Lung (tissue), 12 donors: ENCODE measurements around the gene BTNL2. TPM values are rescaled to one million over a fixed set of nuclear protein-coding genes. Genes with fewer than 3 reads are reported as not detected.

ENCODE experiments used
- ATAC-seq: fragments of 200-7000 bp; cut with Tn5 transposase; one replicate; pipeline ENCODE4 v1.9.1; 2020; ENCODE audit warnings: moderate number of reproducible peaks; ENCODE audit not compliant: insufficient read depth, low FRiP score
- DNase-seq, 3 donors: peaks; one replicate each; pipeline ENCODE4 v3.0.0-alpha.2; 2013 to 2017
- H3K27ac ChIP-seq, 2 donors: one replicate each; pipeline ENCODE4 v1.5.1; 2013; ENCODE audit warnings: mild to moderate bottlenecking in 2 of 2, moderate library complexity in 2 of 2, control low read depth in 1 of 2, inconsistent platforms in 1 of 2, low read depth in 1 of 2, low read length in 1 of 2
- H3K27me3 ChIP-seq, 3 donors: one replicate each; pipeline ENCODE4 v1.5.1; 2013; ENCODE audit warnings: low read length in 2 of 3; ENCODE audit not compliant: control insufficient read depth in 3 of 3, insufficient read depth in 3 of 3
- H3K36me3 ChIP-seq, 4 donors: one replicate each; pipeline ENCODE4 v1.5.1; 2013; ENCODE audit warnings: low read length in 4 of 4, mild to moderate bottlenecking in 1 of 4, moderate library complexity in 1 of 4; ENCODE audit not compliant: control insufficient read depth in 4 of 4, insufficient read depth in 4 of 4
- H3K4me1 ChIP-seq, 5 donors: one replicate each; pipeline ENCODE4 v1.5.1; 2013; ENCODE audit warnings: low read length in 5 of 5, mild to moderate bottlenecking in 2 of 5, moderate library complexity in 1 of 5; ENCODE audit not compliant: control insufficient read depth in 5 of 5, insufficient read depth in 5 of 5
- H3K4me3 ChIP-seq: one replicate; pipeline ENCODE4 v1.5.1; 2013; ENCODE audit warnings: mild to moderate bottlenecking, control low read depth, moderate library complexity
- H3K9ac ChIP-seq, 2 donors: one replicate each; pipeline ENCODE4 v1.5.1; 2013; ENCODE audit warnings: low read length in 2 of 2, control low read depth in 1 of 2; ENCODE audit not compliant: insufficient read depth in 1 of 2
- H3K9me3 ChIP-seq, 4 donors: one replicate each; pipeline ENCODE4 v1.5.1; 2013; ENCODE audit warnings: low read length in 3 of 4, mild to moderate bottlenecking in 1 of 4, moderate library complexity in 1 of 4; ENCODE audit not compliant: control insufficient read depth in 4 of 4, insufficient read depth in 3 of 4
- WGBS, 2 donors: extraction: QIAGEN DNeasy Blood & Tissue Kit; methylation state at CpG; one replicate each; pipeline ENCODE4 v1.1.7; 2013; 5-methylcytosine and 5-hydroxymethylcytosine counted together
- polyA plus RNA-seq, 2 donors: library from polyadenylated mRNA; stranded (reverse); fragments of 200-250 nt; gene quantifications; one replicate each; pipeline ENCODE4 v1.2.1, GENCODE V29; 2013
- total RNA-seq, 2 donors: library from RNA; depleted of rRNA in 1 of 2; stranded (reverse); fragments of >200 nt in 1 of 2; gene quantifications; one replicate each; pipeline ENCODE4 v1.2.1, GENCODE V29; 2014 to 2021
- TF ChIP-seq, protein P1 (sequence below): IDR thresholded peaks from 2 replicates; pipeline ENCODE4 v1.5.1; 2012; ENCODE audit warnings: mild to moderate bottlenecking; ENCODE audit errors: control extremely low read depth, extremely low read depth
- donor health status: control.
- donor health status: control.
- donor health status: Bipolar disorder and iron deficiency.
- donor health status: healthy.
- donor health status: DM: yes; HTN: yes; CAD: no.

Gene BTNL2
- total and polyA plus RNA-seq, 4 donors, result not detected

DNA sequence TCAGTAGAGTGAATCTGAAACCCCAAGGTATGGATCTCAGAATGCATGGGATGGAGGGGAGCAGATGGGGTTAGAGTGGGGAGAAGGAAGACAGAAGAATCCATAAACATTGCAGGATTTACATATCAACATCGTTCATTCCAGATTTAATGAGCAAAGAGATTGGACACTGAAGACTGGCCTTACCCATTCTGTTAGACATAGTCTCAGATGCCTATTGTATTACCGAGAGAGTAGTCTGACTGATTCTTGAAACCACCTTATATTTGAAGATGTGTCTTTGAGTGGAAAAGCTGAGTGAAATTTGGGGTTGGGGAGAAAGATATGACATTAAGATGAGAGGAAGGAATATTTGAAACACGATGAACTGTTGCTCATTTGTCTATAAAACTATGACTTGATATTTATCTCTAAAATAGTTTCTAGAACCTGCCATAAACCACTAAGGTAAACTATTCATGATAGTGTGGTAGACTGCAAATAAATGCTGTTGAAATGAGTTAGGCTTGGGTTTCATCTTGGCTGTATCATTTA is 38.4 kb upstream of the BTNL2 start:
- no peak for DNase-seq
- Histone ChIP-seq H3K4me1 (peaks cover 0 to 1% (median 0%) of the 10 kb centered on the region in 5 donors), H3K9me3 (no peaks in the 10 kb centered on the region), H3K36me3 (peaks cover 0 to 7% (median 0%) of the 10 kb centered on the region in 4 donors), H3K27ac (no peak overlapping the region), H3K9ac (no peak overlapping the region), H3K4me3 (no peak overlapping the region), H3K27me3 (no peaks in the 10 kb centered on the region)
- ATAC-seq, result no peak
- WGBS, 2 donors, result 74 to 76% methylated on average over 3 of the region's 3 CpGs
- TF ChIP-seq, protein P1, sequence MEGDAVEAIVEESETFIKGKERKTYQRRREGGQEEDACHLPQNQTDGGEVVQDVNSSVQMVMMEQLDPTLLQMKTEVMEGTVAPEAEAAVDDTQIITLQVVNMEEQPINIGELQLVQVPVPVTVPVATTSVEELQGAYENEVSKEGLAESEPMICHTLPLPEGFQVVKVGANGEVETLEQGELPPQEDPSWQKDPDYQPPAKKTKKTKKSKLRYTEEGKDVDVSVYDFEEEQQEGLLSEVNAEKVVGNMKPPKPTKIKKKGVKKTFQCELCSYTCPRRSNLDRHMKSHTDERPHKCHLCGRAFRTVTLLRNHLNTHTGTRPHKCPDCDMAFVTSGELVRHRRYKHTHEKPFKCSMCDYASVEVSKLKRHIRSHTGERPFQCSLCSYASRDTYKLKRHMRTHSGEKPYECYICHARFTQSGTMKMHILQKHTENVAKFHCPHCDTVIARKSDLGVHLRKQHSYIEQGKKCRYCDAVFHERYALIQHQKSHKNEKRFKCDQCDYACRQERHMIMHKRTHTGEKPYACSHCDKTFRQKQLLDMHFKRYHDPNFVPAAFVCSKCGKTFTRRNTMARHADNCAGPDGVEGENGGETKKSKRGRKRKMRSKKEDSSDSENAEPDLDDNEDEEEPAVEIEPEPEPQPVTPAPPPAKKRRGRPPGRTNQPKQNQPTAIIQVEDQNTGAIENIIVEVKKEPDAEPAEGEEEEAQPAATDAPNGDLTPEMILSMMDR, result no peak

DNA sequence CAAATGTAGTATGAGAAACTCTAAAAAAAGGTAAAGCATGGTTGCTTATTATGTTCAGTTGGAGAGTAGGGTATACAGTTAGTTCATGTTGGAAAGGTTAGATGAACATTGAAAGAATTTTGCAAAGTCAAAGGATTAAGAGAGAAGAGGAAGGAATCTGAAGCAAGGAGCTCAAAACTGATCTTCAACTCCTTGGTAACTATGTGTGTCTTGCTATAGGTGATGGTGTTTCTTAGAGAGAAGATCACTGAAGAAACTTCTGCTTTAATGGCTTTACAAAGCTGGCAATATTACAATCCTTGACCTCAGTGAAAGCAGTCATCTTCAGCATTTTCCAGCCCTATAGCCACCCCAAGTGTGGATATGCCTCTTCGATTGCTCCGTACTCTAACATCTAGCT is 37.5 kb upstream of the BTNL2 start:
- no peak overlapping the region for H3K9ac ChIP-seq
- TF ChIP-seq, protein P1, result no peak
- H3K4me3 ChIP-seq, result no peak overlapping the region
- peaks cover 0 to 7% (median 0%) of the 10 kb centered on the region in 4 donors for H3K36me3 ChIP-seq
- DNase-seq (no peak), ATAC-seq (no peak)
- no peaks in the 10 kb centered on the region for H3K9me3 ChIP-seq
- no peak overlapping the region for H3K27ac ChIP-seq
- no peaks in the 10 kb centered on the region for H3K27me3 ChIP-seq
- 69 to 90% methylated on average over 2 of the region's 2 CpGs for whole genome bisulfite sequencing, 2 donors
- peaks cover 0 to 1% (median 0%) of the 10 kb centered on the region in 5 donors for H3K4me1 ChIP-seq

DNA sequence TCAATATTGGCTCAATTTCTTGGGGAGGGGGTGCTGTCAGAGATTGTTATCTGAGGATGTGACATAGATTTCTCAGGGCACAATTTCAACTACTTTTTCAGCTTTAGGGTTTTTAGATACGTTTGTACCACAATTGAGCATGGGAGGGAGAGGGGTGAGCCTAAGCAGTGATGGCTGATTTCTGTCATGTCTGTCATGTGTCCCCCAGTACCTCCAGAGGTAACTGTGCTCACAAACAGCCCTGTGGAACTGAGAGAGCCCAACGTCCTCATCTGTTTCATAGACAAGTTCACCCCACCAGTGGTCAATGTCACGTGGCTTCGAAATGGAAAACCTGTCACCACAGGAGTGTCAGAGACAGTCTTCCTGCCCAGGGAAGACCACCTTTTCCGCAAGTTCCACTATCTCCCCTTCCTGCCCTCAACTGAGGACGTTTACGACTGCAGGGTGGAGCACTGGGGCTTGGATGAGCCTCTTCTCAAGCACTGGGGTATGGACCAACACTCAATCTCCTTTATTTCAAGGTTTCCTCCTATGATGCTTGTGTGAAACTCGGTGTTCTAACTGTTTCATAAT is 36.1 kb upstream of the BTNL2 start:
- DNase-seq (no peak), ATAC-seq (no peak)
- H3K27me3 ChIP-seq, result no peaks in the 10 kb centered on the region
- H3K9me3 ChIP-seq, result no peaks in the 10 kb centered on the region
- peaks cover 0 to 1% (median 0%) of the 10 kb centered on the region in 5 donors for H3K4me1 ChIP-seq
- no peak overlapping the region for H3K4me3 ChIP-seq
- TF ChIP-seq, protein P1, result no peak
- H3K9ac ChIP-seq, result no peak overlapping the region
- peaks cover 0 to 7% (median 0%) of the 10 kb centered on the region in 4 donors for H3K36me3 ChIP-seq
- 80 to 84% methylated on average over 8 of the region's 8 CpGs for WGBS, 2 donors
- no peak overlapping the region for H3K27ac ChIP-seq

DNA sequence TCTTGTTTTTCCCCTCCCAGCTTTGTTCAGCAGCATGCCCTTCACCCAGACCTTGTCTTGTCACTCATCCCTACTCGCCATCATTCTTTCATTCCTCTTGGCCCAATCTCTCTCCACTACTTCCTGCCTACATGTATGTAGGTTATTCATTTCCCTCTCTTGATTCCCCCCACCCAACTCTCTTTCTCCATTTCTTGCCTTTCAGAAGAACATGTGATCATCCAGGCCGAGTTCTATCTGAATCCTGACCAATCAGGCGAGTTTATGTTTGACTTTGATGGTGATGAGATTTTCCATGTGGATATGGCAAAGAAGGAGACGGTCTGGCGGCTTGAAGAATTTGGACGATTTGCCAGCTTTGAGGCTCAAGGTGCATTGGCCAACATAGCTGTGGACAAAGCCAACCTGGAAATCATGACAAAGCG is 35.3 kb upstream of the BTNL2 start:
- H3K27me3 ChIP-seq, result no peaks in the 10 kb centered on the region
- H3K4me1 ChIP-seq, result peaks cover 0 to 3% (median 0%) of the 10 kb centered on the region in 5 donors
- H3K9ac ChIP-seq, result no peak overlapping the region
- WGBS, 2 donors, result 89 to 92% methylated on average over 7 of the region's 7 CpGs
- H3K36me3 ChIP-seq, result peaks cover 0 to 7% (median 0%) of the 10 kb centered on the region in 4 donors
- no peaks in the 10 kb centered on the region for H3K9me3 ChIP-seq
- H3K27ac ChIP-seq, result no peak overlapping the region
- TF ChIP-seq, protein P1, result no peak
- ATAC-seq (no peak), DNase-seq (no peak)
- no peak overlapping the region for H3K4me3 ChIP-seq
